NCI-H2227 treated with DMSO at 0.1 percent for 48 hours (cell line): Measurements from ENCODE around the gene CSMD2.

Source experiments
- DNase-seq: peaks from one replicate; lab custom pipeline; 2025; lab: John Stamatoyannopoulos, UW

Gene CSMD2

GRCh38 chr1:33753087-33753856 lies 411.8 kb downstream of the CSMD2 start:
- no peak for DNase-seq

DNA sequence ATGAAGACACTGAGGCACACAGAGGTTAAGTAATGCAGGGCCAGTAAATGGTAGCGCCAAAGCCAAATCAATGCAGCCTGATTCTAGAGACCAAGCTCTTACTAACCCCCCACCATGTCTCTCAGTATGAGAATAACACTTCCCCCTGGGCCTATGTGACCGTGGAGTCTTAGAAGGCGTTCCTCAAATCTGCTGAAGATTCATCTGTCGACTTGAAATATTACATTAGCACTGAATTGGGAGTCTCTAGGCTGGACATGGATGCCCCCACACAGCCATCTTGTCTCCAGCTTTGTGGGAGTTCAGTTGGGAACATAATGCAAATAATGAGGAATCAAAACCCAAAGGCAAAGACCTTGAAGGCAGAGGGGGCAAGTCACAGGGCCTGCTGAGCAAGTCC lies 419.1 kb downstream of the CSMD2 start:
- DNase-seq, result peak; percentile 11

GRCh38 chr1:33743221-33743998 lies 421.6 kb downstream of the CSMD2 start:
- DNase-seq, result no peak

DNA sequence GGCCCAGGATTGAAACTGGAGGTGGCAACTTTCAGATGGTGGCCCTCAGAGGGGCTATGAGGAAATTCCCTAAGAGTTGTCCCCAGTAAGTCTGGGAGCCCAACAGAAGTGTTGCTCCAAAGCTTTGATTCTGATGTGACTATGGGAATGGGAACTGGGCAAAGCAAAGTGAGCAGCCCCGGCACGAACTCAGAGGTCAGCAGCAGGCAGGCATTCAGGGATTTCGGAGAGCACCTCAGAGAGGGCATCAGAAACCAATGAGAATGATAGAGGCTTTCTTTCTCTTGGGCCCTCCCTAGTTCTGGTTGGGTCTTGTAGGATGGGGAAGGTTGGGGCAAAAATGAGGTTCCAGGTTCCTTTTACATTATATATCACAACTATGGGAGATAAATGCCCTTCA lies 422.4 kb downstream of the CSMD2 start:
- DNase-seq, result no peak

- DNase-seq, result no peak
These were observed 423.3 kb downstream of the CSMD2 start for GRCh38 chr1:33741749-33742148.

DNA sequence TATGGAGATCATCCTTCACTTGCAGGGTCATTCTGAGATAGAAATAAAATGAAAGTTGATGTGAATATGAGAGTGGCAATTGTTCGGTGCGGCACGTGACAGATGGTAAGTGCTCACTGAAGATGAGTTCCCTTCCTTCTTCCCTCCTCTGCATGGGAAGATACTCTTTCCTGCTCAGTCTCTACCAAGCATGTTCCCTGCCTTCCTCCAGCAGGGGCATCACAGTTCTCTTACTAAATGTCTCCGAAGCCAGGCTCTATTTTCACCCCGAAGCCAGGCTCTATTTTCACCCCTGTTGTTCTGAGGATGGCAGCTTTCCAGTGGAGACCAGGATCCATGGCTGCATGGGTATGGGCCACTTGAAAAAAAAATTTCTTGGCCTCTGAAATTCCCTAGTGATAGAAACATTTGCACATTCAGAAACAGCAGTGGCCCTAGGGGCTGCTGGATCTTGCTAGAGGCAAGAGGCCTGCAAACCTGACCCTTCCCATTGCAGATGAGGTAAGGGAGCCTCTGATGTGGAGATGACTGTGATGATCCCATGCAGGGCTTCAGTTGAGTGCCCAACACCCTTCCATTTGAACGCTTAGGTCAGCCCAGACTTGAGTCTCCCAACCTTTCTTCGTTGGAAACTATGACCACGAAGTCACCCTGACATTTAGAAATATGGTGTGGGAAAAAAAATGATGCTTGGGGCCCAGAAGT lies 424.8 kb downstream of the CSMD2 start:
- DNase-seq, result no peak

DNA sequence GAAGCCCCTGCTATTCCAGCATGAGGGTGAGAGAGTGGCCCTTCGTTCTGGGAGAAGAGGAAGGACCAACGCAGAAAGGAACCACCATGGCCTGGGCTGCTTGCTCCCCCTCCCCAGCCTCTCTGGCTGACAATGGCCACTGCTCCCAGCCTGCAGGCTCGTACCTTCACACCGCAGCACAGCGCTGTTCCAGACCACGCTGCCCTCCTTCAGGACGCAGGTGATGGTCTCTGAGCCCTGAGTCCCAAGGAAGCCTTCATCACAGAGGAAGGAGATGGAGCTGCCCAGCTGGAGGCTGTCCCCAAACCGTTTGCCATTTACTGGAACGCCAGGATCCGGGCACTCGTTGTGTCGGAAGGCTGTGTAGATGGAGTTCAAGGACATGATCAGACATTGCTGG lies 426.1 kb downstream of the CSMD2 start:
- no peak for DNase-seq

DNA sequence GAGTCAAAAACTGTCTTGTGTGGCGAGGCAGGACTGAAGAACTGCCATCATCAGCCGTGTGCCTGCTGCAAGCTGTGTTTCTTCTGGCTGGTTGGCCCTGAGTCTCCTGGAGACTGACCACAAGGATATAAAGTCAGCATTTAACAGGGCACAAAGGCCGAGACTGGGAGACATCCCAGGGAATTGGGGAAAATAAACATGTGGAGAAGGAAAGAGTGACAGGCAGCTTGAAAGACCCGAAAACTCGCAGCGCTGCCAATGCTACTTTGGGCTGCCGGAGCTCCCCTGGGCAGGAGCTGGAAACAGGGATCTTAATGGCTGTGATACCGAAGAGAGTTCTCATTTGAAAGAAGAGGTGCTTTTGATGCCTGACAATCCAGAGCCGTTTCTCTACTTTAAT lies 426.5 kb downstream of the CSMD2 start:
- no peak for DNase-seq

GRCh38 chr1:33736496-33736895 lies 428.5 kb downstream of the CSMD2 start:
- DNase-seq, result no peak

- no peak for DNase-seq
These were observed 429.4 kb downstream of the CSMD2 start for GRCh38 chr1:33735624-33736023.

DNA sequence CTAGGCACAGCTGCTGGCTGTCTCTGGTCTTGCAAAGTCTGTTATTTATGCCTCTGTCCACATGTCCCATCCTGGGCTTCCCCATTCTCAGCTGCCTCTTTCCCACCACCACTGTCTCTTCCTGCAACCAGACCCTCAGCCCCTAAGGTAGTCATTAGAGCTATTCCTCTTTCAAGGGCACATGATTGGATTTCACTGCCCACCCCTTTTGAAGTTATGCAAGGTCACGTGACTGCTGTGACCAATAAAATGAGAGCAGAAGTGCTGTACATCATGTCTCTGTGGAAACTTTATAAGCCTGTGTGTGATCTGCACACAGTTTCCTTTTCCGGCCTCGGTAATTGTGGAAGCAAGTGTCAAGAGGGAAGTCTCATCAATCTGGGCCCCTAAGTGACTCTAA lies 437.7 kb downstream of the CSMD2 start:
- no peak for DNase-seq

DNA sequence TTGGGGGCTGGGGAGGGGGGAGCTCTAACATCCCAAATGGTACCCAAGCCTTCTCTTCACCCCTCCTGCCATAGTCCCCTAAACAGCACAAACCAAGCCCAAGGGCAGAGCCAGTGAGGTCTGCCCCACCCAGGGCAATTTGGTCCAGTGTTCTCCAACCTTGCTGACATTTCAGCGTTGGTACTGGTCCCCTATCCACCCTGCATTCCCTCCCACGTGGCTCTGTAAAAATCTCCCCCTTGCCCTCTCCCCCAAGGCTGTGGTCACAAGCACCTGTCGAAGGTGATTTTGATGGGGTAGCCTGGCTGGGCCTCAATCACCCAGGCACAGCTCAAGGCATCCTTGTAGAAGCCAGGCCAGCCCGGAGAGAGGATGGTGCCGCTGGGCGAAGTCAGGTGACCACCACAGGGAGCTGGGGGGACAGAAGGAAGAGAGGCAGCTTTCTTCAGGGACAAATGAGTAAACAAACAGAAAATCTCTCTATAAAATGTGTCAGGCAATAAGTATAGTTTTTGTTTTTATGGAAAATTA lies 438.7 kb downstream of the CSMD2 start:
- no peak for DNase-seq

GRCh38 chr1:33725556-33726160 lies 439.4 kb downstream of the CSMD2 start:
- no peak for DNase-seq

- DNase-seq, result no peak
These were observed 440.0 kb downstream of the CSMD2 start for GRCh38 chr1:33725037-33725436.

- no peak for DNase-seq
These were observed 440.7 kb downstream of the CSMD2 start for GRCh38 chr1:33724348-33724747.

DNA sequence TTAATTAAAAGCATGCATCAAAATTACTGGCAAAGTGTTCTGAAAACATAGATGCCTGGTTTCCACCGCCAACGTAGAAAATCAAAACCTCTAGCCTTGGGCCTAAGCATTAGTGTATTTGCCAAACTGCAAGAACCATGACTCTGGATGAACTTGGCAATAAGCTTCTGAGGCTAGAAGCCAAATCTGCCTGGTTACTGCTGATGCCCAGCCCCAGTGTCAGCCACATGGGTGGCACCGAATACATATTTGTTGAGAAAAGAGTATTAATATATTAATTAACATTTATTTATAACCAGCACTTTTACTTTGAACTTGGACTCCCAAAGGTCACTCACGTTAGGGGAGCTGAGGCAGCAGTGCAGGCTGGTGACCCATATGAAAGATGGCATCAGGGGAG lies 441.8 kb downstream of the CSMD2 start:
- DNase-seq, result no peak

DNA sequence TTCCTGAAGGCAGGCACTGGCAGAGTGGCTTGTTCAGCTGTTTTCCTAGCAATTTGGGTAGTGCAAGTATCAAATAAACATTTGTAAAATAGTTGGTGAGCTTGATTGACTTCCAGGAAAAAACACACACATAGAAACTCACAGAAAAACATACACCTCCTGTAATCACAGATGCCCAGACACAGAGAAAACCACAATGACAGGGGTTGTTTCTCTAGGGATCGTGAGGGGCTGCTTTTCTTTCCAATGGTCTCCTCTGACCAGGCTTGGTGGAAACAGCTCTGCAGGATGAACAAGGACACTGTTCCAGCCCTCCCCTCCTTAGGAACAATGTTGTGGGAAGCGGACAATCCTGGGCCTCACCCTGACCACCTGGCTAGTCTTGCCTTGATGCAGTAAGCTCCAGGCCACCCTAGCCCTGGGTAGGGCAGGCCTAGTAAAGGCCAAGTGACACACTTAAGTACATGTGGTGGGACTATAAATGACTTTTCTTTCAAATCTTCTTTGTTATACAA lies 443.7 kb downstream of the CSMD2 start:
- DNase-seq, result no peak

- DNase-seq, result no peak
These were observed 445.0 kb downstream of the CSMD2 start for GRCh38 chr1:33719771-33720670.

GRCh38 chr1:33719326-33719725 lies 445.7 kb downstream of the CSMD2 start:
- DNase-seq, result no peak

GRCh38 chr1:33718186-33718585 lies 446.8 kb downstream of the CSMD2 start:
- DNase-seq, result no peak
